D341Med (cell line): ENCODE results near the gene BPI.
"Not testable (repeated sequence)": the region's sequence is repeated elsewhere in the genome, so short reads cannot be mapped to it uniquely, and the experiment has no call there.

Experiments used
- DNase-seq: peaks from one replicate; pipeline ENCODE4 v3.0.0; 2012; ENCODE audit warnings: low spot score

The BPI gene

GRCh38 chr20:38305541-38305940, 1.6 kb downstream of the BPI start:
- DNase-seq, result no peak

- DNase-seq, result no peak
Observed at GRCh38 chr20:38306379-38306778, 2.4 kb downstream of the BPI start.

GRCh38 chr20:38307371-38308046, 3.6 kb downstream of the BPI start:
- no peak for DNase-seq

GRCh38 chr20:38308047-38308438, 4.1 kb downstream of the BPI start:
- no peak for DNase-seq

- no peak for DNase-seq
Observed at GRCh38 chr20:38308447-38308846, 4.5 kb downstream of the BPI start.

GRCh38 chr20:38311091-38311490, 7.1 kb downstream of the BPI start:
- no peak for DNase-seq

GRCh38 chr20:38311491-38311890, 7.5 kb downstream of the BPI start:
- no peak for DNase-seq

GRCh38 chr20:38313676-38314075, 9.7 kb downstream of the BPI start:
- no peak for DNase-seq

GRCh38 chr20:38314350-38314749, 10.4 kb downstream of the BPI start:
- DNase-seq, result not testable (repeated sequence)

- DNase-seq, result no peak
Observed at GRCh38 chr20:38315290-38315966, 11.5 kb downstream of the BPI start.

GRCh38 chr20:38316341-38316740, 12.4 kb downstream of the BPI start:
- no peak for DNase-seq

GRCh38 chr20:38317422-38317821, 13.5 kb downstream of the BPI start:
- DNase-seq, result no peak

- no peak for DNase-seq
Observed at GRCh38 chr20:38320221-38320620, 16.3 kb downstream of the BPI start.

- peak; percentile 70 for DNase-seq
Observed at GRCh38 chr20:38321959-38322598, 18.1 kb downstream of the BPI start.

GRCh38 chr20:38324159-38324558, 20.2 kb downstream of the BPI start:
- no peak for DNase-seq

GRCh38 chr20:38325167-38325566, 21.2 kb downstream of the BPI start:
- no peak for DNase-seq

GRCh38 chr20:38325905-38326304, 21.9 kb downstream of the BPI start:
- no peak for DNase-seq

GRCh38 chr20:38326309-38326708, 22.4 kb downstream of the BPI start:
- no peak for DNase-seq

- DNase-seq, result no peak
Observed at GRCh38 chr20:38330638-38331037, 26.7 kb downstream of the BPI start.

- no peak for DNase-seq
Observed at GRCh38 chr20:38331245-38331644, 27.3 kb downstream of the BPI start.

GRCh38 chr20:38331814-38332213, 27.9 kb downstream of the BPI start:
- DNase-seq, result no peak

GRCh38 chr20:38334016-38334415, 30.1 kb downstream of the BPI start:
- no peak for DNase-seq

- no peak for DNase-seq
Observed at GRCh38 chr20:38336726-38337125, 32.8 kb downstream of the BPI start.
